SU-DHL-6 (cell line): ENCODE results near the gene CA11.

Source experiments
- CTCF ChIP-seq: fragments of 200-600 bp; sonication (generic); IDR thresholded peaks from one replicate; pipeline ENCODE4 v1.5.1; 2017; ENCODE audit warnings: antibody characterized with exemption, mild to moderate bottlenecking, low read length, moderate library complexity; ENCODE audit not compliant: insufficient read depth, poor library complexity, severe bottlenecking
- EZH2phosphoT487 ChIP-seq: fragments of 200-600 bp; sonication (generic), shearing (Covaris generic); conservative IDR thresholded peaks from 2 replicates; pipeline ENCODE4 v1.6.1; 2018; ENCODE audit warnings: mild to moderate bottlenecking, antibody characterized with exemption, low read length, moderate library complexity, mixed read lengths

GRCh38 chr19:48651683-48652048 lies 5.7 kb upstream of the CA11 start:
- TF ChIP-seq CTCF (no peak), EZH2phosphoT487 (no peak)
